Calu3 (cell line): ENCODE measurements around the gene SH3RF3. TPM values are rescaled to one million over a fixed set of nuclear protein-coding genes. Genes with fewer than 3 reads are reported as not detected.

Experiments used
- BruUV-seq: library from RNA; stranded (reverse); fragments of 400-500 nt; replicated peaks from 2 replicates; lab custom pipeline; 2021; lab: Mats Ljungman, UMichigan
- CTCF ChIA-PET: fragments of 300-600 bp; sonication (Branson Sonifier 250); formaldehyde crosslinking; loops from one replicate; lab custom pipeline; 2022; ENCODE audit warnings: antibody characterized with exemption; lab: Charles Lee
- DNase-seq: peaks from one replicate; pipeline ENCODE4 v3.0.0; 2022
- H3K27ac Mint-ChIP-seq: one replicate; pipeline ENCODE4 v1.8.0; 2022; ENCODE audit warnings: mixed read lengths; ENCODE audit not compliant: unreplicated experiment
- H3K27me3 Mint-ChIP-seq: one replicate; pipeline ENCODE4 v1.8.0; 2022; ENCODE audit warnings: mixed read lengths; ENCODE audit not compliant: unreplicated experiment
- H3K36me3 Mint-ChIP-seq: one replicate; pipeline ENCODE4 v1.8.0; 2022; ENCODE audit warnings: mild to moderate bottlenecking, moderate library complexity, mixed read lengths; ENCODE audit not compliant: insufficient read depth, unreplicated experiment
- H3K4me1 Mint-ChIP-seq: one replicate; pipeline ENCODE4 v1.8.0; 2022; ENCODE audit warnings: mild to moderate bottlenecking, low read depth, mixed read lengths; ENCODE audit not compliant: unreplicated experiment
- H3K4me3 Mint-ChIP-seq: one replicate; pipeline ENCODE4 v1.8.0; 2022; ENCODE audit warnings: mild to moderate bottlenecking, low read depth, moderate library complexity, mixed read lengths; ENCODE audit not compliant: unreplicated experiment
- H3K9me3 Mint-ChIP-seq: one replicate; pipeline ENCODE4 v1.8.0; 2022; ENCODE audit warnings: low read depth, mixed read lengths; ENCODE audit not compliant: unreplicated experiment
- CTCF ChIP-seq: fragments of 200-600 bp; IDR thresholded peaks from one replicate; pipeline ENCODE4 v1.8.0; 2022; ENCODE audit warnings: antibody characterized with exemption; ENCODE audit not compliant: unreplicated experiment
- intact Hi-C: fragments of 100-400 bp; cut with micrococcal nuclease; formaldehyde crosslinking; loops from one replicate; pipeline ENCODE4 v1.10.0; 2022; ENCODE audit not compliant: unreplicated experiment
- total RNA-seq: library from RNA; stranded (reverse); gene quantifications from 2 replicates; pipeline ENCODE4 v1.2.3, GENCODE V29; 2022

Gene SH3RF3
- total RNA-seq, 1 experiment from 2014 or later, result 0.17 TPM

GRCh38 chr2:109531221-109531620 is 402.2 kb downstream of the SH3RF3 start:
- H3K27ac Mint-ChIP-seq, result no peak overlapping the region
- no TSS peak for BruUV-seq
- CTCF ChIA-PET, result interaction anchor here (0.6 to 0.7 kb wide), 2 partner anchors 23 to 61 kb away, joined by 3 read pairs; no protein-coding TSS in a partner anchor
- peaks cover 39% of the 10 kb centered on the region for H3K27me3 Mint-ChIP-seq
- H3K4me3 Mint-ChIP-seq, result no peak overlapping the region
- H3K36me3 Mint-ChIP-seq, result no peaks in the 10 kb centered on the region
- intact Hi-C loops, result no loop called here
- H3K9me3 Mint-ChIP-seq, result no peaks in the 10 kb centered on the region
- TF ChIP-seq CTCF, result no peak
- no peak for DNase-seq
- peaks cover 17% of the 10 kb centered on the region for H3K4me1 Mint-ChIP-seq

- H3K27ac Mint-ChIP-seq, result no peak overlapping the region
- no TSS peak for BruUV-seq
- H3K4me3 Mint-ChIP-seq, result no peak overlapping the region
- intact Hi-C loops, result no loop called here
- peaks cover 37% of the 10 kb centered on the region for H3K27me3 Mint-ChIP-seq
- no peak for TF ChIP-seq CTCF
- no peak for DNase-seq
- no peaks in the 10 kb centered on the region for H3K9me3 Mint-ChIP-seq
- peaks cover 17% of the 10 kb centered on the region for H3K4me1 Mint-ChIP-seq
- CTCF ChIA-PET, result interaction anchor here (1.4 kb wide), 1 partner anchor 22 kb away, joined by 3 read pairs; no protein-coding TSS in a partner anchor
- H3K36me3 Mint-ChIP-seq, result no peaks in the 10 kb centered on the region
Observed at GRCh38 chr2:109531896-109532727, 403.1 kb downstream of the SH3RF3 start.

- intact Hi-C loops, result no loop called here
- CTCF ChIA-PET, result interaction anchor here (1.4 kb wide), 1 partner anchor 23 kb away, joined by 3 read pairs; no protein-coding TSS in a partner anchor
- H3K27me3 Mint-ChIP-seq, result peaks cover 36% of the 10 kb centered on the region
Observed at GRCh38 chr2:109532728-109533076, 403.7 kb downstream of the SH3RF3 start.

GRCh38 chr2:109533823-109534222 is 404.8 kb downstream of the SH3RF3 start:
- Mint-ChIP-seq H3K27ac (no peak overlapping the region), H3K36me3 (no peaks in the 10 kb centered on the region), H3K4me3 (no peak overlapping the region), H3K9me3 (no peaks in the 10 kb centered on the region), H3K4me1 (peaks cover 25% of the 10 kb centered on the region), H3K27me3 (peaks cover 36% of the 10 kb centered on the region)
- no peak for DNase-seq
- intact Hi-C loops, result no loop called here
- no peak for TF ChIP-seq CTCF
- BruUV-seq, result no TSS peak
- CTCF ChIA-PET, result interaction anchor here (1.0 kb wide), 1 partner anchor 169 kb away, joined by 4 read pairs; no protein-coding TSS in a partner anchor

More at GRCh38 chr2:109532728-109533076, 403.7 kb downstream of the SH3RF3 start:
- Mint-ChIP-seq H3K27ac (no peak overlapping the region), H3K36me3 (no peaks in the 10 kb centered on the region), H3K4me3 (no peak overlapping the region), H3K4me1 (peaks cover 20% of the 10 kb centered on the region), H3K9me3 (no peaks in the 10 kb centered on the region)
- DNase-seq, result no peak
- BruUV-seq, result no TSS peak
- no peak for TF ChIP-seq CTCF
